ENCODE results near the gene GRAMD1B. TPM values are rescaled to one million over a fixed set of nuclear protein-coding genes. Genes with fewer than 3 reads are reported as not detected.
"Not testable (repeated sequence)": the region's sequence is repeated elsewhere in the genome, so short reads cannot be mapped to it uniquely, and the experiment has no call there.

Gene GRAMD1B
- total RNA-seq, 5 donors from 2014 or later (not counting 1 experiment from before 2014, with no cell fraction given), result 8.6 to 15.6 (median 10.5) TPM

DNA sequence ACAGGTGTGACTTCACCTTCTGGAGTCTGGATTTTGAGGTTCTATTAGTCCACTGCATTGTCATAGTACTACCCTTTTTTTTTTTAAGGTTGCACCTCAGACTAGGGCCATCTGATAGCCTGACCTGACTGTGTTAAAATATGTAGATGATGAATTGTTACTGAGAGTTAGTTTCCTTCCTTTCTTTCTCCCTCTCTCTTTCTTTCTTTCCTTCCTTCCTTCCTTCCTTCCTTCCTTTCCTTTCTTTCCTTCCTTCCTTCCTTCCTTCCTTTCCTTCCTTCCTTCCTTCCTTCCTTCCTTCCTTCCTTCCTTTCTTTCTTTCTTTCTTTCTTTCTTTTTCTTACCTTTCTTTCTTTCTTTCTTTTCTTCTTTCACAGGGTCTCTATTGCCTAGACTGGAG lies 83.2 kb downstream of the GRAMD1B start:
- peaks cover 0 to 14% of the 10 kb centered on the region in 2 experiments for H3K4me1 ChIP-seq (ENCODE audit: control insufficient read depth in 1 of 2, extremely low read depth in 1 of 2, insufficient read depth in 2 of 2, low read length in 2 of 2)
- H3K27ac Mint-ChIP-seq; H3K9me3 Mint-ChIP-seq; H3K27me3 ChIP-seq (replicated peaks in 1 of 2; ENCODE audit: control insufficient read depth in 2 of 2, extremely low read depth in 1 of 2, insufficient read depth in 2 of 2, low read length in 1 of 2); H3K27ac ChIP-seq (ENCODE audit: low read length); H3K4me3 Mint-ChIP-seq; H3K4me3 ChIP-seq (ENCODE audit: control insufficient read depth in 1 of 2, extremely low read depth in 1 of 2, low read length in 1 of 2); H3K36me3 Mint-ChIP-seq; H3K27me3 Mint-ChIP-seq; H3K36me3 ChIP-seq (ENCODE audit: control insufficient read depth in 2 of 2, extremely low read depth in 1 of 2, insufficient read depth in 1 of 2, low read length in 1 of 2); ATAC-seq (replicated peaks in 1 of 4); CTCF ChIA-PET; H3K9me3 ChIP-seq; POLR2A ChIA-PET; DNase-seq: not testable (repeated sequence)
- peaks cover 13 to 23% (median 20%) of the 10 kb centered on the region in 3 donors for H3K4me1 Mint-ChIP-seq

DNA sequence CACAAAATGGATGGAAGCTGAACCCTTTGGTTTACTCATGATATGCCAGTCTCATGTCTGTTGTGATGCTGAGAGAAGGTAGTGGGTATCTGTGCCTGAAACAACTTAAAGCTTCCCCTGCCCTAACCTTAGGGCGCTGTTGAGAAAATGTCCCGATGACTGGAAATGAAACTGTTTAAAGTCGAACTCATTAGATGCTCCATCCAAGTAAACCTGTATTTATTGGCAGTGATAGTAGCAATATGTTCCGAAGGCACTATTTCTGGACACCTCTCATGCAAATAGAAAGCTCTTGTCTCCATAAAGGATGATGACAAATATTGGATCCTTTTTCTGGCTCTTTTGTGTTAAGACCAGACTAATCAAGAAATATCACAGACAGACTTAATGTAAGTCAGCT lies 86.2 kb downstream of the GRAMD1B start:
- H3K27ac Mint-ChIP-seq, result no peak overlapping the region
- H3K4me3 ChIP-seq (ENCODE audit: control insufficient read depth in 1 of 2, extremely low read depth in 1 of 2, low read length in 1 of 2), result no peak overlapping the region
- H3K36me3 ChIP-seq (ENCODE audit: control insufficient read depth in 2 of 2, extremely low read depth in 1 of 2, insufficient read depth in 1 of 2, low read length in 1 of 2), result no peaks in the 10 kb centered on the region
- H3K4me3 Mint-ChIP-seq, result no peak overlapping the region
- peaks cover 0 to 7% (median 0%) of the 10 kb centered on the region in 3 donors for H3K9me3 Mint-ChIP-seq
- no peaks in the 10 kb centered on the region for H3K9me3 ChIP-seq
- no CpG with 5 or more reads among the region's 4 CpGs for WGBS (ENCODE audit: insufficient coverage)
- H3K36me3 Mint-ChIP-seq, result peaks cover 6% of the 10 kb centered on the region
- DNase-seq (no peak), ATAC-seq (replicated peaks in 1 of 4) (no peak)
- peaks cover 10 to 24% (median 16%) of the 10 kb centered on the region in 3 donors for H3K4me1 Mint-ChIP-seq
- ChIA-PET POLR2A (no interaction called here), CTCF (interaction anchor here in 1 of 2 donors (0.5 kb wide), 1 partner anchor 20 kb away, joined by 3 read pairs; no protein-coding TSS in a partner anchor)
- H3K27me3 ChIP-seq (replicated peaks in 1 of 2; ENCODE audit: control insufficient read depth in 2 of 2, extremely low read depth in 1 of 2, insufficient read depth in 2 of 2, low read length in 1 of 2), result no peaks in the 10 kb centered on the region
- no peak overlapping the region for H3K27ac ChIP-seq (ENCODE audit: low read length)
- no peaks in the 10 kb centered on the region for H3K27me3 Mint-ChIP-seq
- H3K4me1 ChIP-seq (ENCODE audit: control insufficient read depth in 1 of 2, extremely low read depth in 1 of 2, insufficient read depth in 2 of 2, low read length in 2 of 2), result peaks cover 0 to 14% of the 10 kb centered on the region in 2 experiments

DNA sequence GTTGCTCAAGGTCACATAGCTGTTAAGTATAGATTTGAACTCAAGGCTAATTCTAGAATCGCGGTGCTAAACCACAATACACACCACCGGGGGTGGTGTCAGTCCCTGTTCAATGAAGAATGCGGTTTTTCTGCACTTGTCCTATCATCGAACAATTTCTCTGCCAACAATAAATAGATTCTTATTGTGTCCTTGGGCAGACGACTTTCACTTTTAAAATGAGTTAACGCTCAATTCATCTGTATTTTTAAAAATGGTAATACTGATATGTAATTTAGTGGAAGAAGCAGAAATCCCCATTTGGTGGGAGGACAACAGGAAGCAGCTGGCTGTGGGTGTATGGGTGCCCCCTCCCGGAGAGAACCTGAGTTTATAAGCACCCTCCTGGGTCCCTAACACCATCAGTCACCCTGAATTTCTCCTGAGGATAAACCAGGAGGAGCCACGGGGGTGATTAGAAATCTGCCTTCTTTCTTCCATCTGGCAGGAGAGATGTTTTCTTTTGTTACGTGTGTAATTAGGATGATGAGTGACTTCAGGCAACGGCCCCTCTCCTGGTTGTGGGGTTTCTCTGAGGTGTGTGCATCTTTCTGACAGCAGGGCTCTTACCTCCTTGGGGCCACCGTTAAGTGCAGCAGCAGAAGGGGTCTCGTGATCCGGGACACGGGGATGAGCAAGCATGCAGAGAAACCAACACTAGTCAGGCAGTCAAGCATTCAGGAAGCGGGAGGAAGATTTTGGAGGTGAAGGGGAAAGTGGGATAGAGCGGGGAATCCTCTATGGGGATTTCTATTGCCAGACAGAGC lies 87.7 kb downstream of the GRAMD1B start:
- DNase-seq (peak in 1 of 35 experiments; percentile 18), ATAC-seq (replicated peaks in 1 of 4) (no peak)
- CTCF ChIA-PET, result interaction anchor here in 1 of 2 donors (0.5 to 0.9 kb wide), 3 partner anchors 63 to 183 kb away, joined by 3 to 4 read pairs (median 3); no protein-coding TSS in a partner anchor
- no peak overlapping the region for H3K27ac Mint-ChIP-seq
- no peak overlapping the region for H3K4me3 Mint-ChIP-seq
- Histone ChIP-seq H3K27me3 (replicated peaks in 1 of 2; ENCODE audit: control insufficient read depth in 2 of 2, extremely low read depth in 1 of 2, insufficient read depth in 2 of 2, low read length in 1 of 2) (no peaks in the 10 kb centered on the region), H3K4me3 (ENCODE audit: control insufficient read depth in 1 of 2, extremely low read depth in 1 of 2, low read length in 1 of 2) (no peak overlapping the region), H3K9me3 (no peaks in the 10 kb centered on the region), H3K4me1 (ENCODE audit: control insufficient read depth in 1 of 2, extremely low read depth in 1 of 2, insufficient read depth in 2 of 2, low read length in 2 of 2) (peaks cover 0 to 10% of the 10 kb centered on the region in 2 experiments), H3K36me3 (ENCODE audit: control insufficient read depth in 2 of 2, extremely low read depth in 1 of 2, insufficient read depth in 1 of 2, low read length in 1 of 2) (no peaks in the 10 kb centered on the region), H3K27ac (ENCODE audit: low read length) (no peak overlapping the region)
- POLR2A ChIA-PET, result no interaction called here
- H3K4me1 Mint-ChIP-seq, result peaks cover 6 to 24% (median 15%) of the 10 kb centered on the region in 3 donors
- 78% methylated on average over 8 of the region's 17 CpGs for WGBS (ENCODE audit: insufficient coverage)
- H3K9me3 Mint-ChIP-seq, result peaks cover 0 to 9% (median 0%) of the 10 kb centered on the region in 3 donors
- H3K36me3 Mint-ChIP-seq, result peaks cover 6% of the 10 kb centered on the region
- no peaks in the 10 kb centered on the region for H3K27me3 Mint-ChIP-seq

DNA sequence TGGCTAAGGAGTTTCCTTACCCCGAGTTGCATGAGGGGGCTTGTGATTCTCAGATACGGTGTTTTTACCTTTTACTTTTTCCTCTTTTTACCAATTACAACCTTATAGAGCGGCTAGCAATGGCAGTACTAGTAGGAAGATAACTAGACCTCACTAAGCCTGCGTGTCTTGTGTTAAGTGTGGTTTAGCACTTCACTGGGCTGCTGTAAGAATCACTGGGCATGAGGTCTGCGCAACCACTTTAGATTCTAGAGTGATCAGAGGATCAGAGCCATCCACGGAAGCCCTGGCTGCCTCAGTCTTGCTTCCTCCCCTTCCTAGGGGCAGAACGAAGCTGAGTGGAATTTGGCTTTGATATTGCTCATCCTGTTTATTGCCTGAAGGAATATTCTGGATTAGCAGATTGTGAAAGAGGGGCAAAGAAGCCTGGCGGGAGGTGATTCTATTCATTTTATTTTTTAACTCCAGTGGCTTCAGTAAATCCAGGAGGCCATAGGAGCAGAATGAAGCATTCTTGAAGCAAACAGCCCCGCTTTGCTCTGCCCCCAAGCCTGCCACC lies 88.5 kb downstream of the GRAMD1B start:
- ChIA-PET CTCF (no interaction called here), POLR2A (no interaction called here)
- Histone ChIP-seq H3K27ac (ENCODE audit: low read length) (no peak overlapping the region), H3K27me3 (replicated peaks in 1 of 2; ENCODE audit: control insufficient read depth in 2 of 2, extremely low read depth in 1 of 2, insufficient read depth in 2 of 2, low read length in 1 of 2) (no peaks in the 10 kb centered on the region), H3K4me1 (ENCODE audit: control insufficient read depth in 1 of 2, extremely low read depth in 1 of 2, insufficient read depth in 2 of 2, low read length in 2 of 2) (peaks cover 0 to 10% of the 10 kb centered on the region in 2 experiments), H3K9me3 (no peaks in the 10 kb centered on the region), H3K36me3 (ENCODE audit: control insufficient read depth in 2 of 2, extremely low read depth in 1 of 2, insufficient read depth in 1 of 2, low read length in 1 of 2) (no peaks in the 10 kb centered on the region), H3K4me3 (ENCODE audit: control insufficient read depth in 1 of 2, extremely low read depth in 1 of 2, low read length in 1 of 2) (no peak overlapping the region)
- ATAC-seq (replicated peaks in 1 of 4) (no peak), DNase-seq (no peak)
- H3K27ac Mint-ChIP-seq, result no peak overlapping the region
- H3K9me3 Mint-ChIP-seq, result peaks cover 0 to 9% (median 0%) of the 10 kb centered on the region in 3 donors
- peaks cover 6% of the 10 kb centered on the region for H3K36me3 Mint-ChIP-seq
- no peaks in the 10 kb centered on the region for H3K27me3 Mint-ChIP-seq
- WGBS (ENCODE audit: insufficient coverage), result no CpG with 5 or more reads among the region's 9 CpGs
- no peak overlapping the region for H3K4me3 Mint-ChIP-seq
- peaks cover 2 to 24% (median 15%) of the 10 kb centered on the region in 3 donors for H3K4me1 Mint-ChIP-seq

DNA sequence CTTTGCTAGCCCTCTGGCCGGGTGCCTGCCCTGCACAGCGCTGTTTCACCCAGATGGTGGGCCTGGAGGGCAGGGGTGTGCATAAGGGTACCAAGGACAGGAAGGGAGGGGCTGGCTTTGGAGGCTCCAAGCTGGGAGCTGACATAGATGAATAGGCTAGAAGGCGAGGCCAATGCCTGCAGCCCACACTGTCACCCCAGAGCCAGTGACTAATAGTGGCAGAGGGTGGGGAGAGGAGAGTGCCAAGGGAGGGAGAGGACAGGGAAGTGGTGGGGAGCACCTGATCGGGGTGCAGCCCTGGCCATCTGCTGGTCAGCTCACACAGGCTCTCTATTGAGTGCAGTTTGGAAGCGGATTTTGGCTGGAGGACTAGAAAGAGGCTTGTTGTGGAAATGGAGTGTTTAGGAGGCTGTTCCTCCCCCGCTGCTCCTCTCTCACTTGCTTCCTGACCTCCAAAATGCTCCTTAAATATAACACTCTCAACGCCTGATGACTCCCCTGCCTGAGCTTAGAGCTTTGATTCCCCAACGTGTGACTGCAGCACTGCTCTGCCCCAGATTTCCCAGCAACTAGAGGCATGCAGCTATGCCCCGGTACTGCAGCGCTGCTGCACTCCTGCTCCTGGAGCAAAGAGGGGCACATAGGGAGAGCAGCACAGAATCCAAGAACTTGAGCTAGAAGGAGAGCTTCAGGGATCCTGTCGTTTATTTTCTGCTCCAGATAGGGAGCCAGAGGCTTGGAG lies 89.2 kb downstream of the GRAMD1B start:
- Histone ChIP-seq H3K4me3 (ENCODE audit: control insufficient read depth in 1 of 2, extremely low read depth in 1 of 2, low read length in 1 of 2) (no peak overlapping the region), H3K27me3 (replicated peaks in 1 of 2; ENCODE audit: control insufficient read depth in 2 of 2, extremely low read depth in 1 of 2, insufficient read depth in 2 of 2, low read length in 1 of 2) (no peaks in the 10 kb centered on the region), H3K27ac (ENCODE audit: low read length) (no peak overlapping the region), H3K9me3 (no peaks in the 10 kb centered on the region), H3K36me3 (ENCODE audit: control insufficient read depth in 2 of 2, extremely low read depth in 1 of 2, insufficient read depth in 1 of 2, low read length in 1 of 2) (no peaks in the 10 kb centered on the region), H3K4me1 (ENCODE audit: control insufficient read depth in 1 of 2, extremely low read depth in 1 of 2, insufficient read depth in 2 of 2, low read length in 2 of 2) (peaks cover 0 to 10% of the 10 kb centered on the region in 2 experiments)
- Mint-ChIP-seq H3K4me1 (peaks cover 0 to 24% (median 15%) of the 10 kb centered on the region in 3 donors), H3K4me3 (no peak overlapping the region), H3K27me3 (no peaks in the 10 kb centered on the region), H3K9me3 (peaks cover 0 to 9% (median 0%) of the 10 kb centered on the region in 3 donors), H3K36me3 (peaks cover 6% of the 10 kb centered on the region), H3K27ac (no peak overlapping the region)
- WGBS (ENCODE audit: insufficient coverage), result 91% methylated on average over 7 of the region's 11 CpGs
- ChIA-PET POLR2A (no interaction called here), CTCF (no interaction called here)
- no peak for ATAC-seq (replicated peaks in 1 of 4)
- no peak for DNase-seq

DNA sequence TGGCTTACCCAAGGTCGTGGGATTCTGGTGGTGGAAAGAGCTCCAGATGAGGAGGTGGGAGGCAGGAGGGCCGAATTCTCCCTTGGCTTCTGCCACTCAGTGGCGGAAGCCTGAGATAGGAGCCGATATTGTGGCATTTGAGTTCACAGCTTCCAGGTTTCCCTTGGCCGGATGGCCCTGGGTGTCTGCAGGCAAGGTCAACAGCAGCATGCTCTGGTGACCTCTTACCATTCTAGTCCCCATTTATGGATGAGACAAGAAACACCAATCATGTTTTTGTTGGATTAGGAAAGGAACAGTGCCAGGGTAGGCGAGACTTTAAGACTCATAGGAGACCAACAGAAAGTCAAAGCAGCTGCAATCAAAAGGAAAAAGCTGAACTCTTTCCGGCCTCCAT lies 89.7 kb downstream of the GRAMD1B start:
- POLR2A ChIA-PET, result no interaction called here
- peaks cover 0 to 10% of the 10 kb centered on the region in 2 experiments for H3K4me1 ChIP-seq (ENCODE audit: control insufficient read depth in 1 of 2, extremely low read depth in 1 of 2, insufficient read depth in 2 of 2, low read length in 2 of 2)
- Mint-ChIP-seq H3K9me3 (peaks cover 0 to 9% (median 0%) of the 10 kb centered on the region in 3 donors), H3K4me3 (no peak overlapping the region), H3K27ac (no peak overlapping the region), H3K27me3 (no peaks in the 10 kb centered on the region), H3K4me1 (peaks cover 0 to 24% (median 15%) of the 10 kb centered on the region in 3 donors), H3K36me3 (peaks cover 5% of the 10 kb centered on the region)
- no peak overlapping the region for H3K4me3 ChIP-seq (ENCODE audit: control insufficient read depth in 1 of 2, extremely low read depth in 1 of 2, low read length in 1 of 2)
- H3K27ac ChIP-seq (ENCODE audit: low read length), result no peak overlapping the region
- 91% methylated on average over 3 of the region's 7 CpGs for WGBS (ENCODE audit: insufficient coverage)
- H3K9me3 ChIP-seq, result no peaks in the 10 kb centered on the region
- H3K27me3 ChIP-seq (replicated peaks in 1 of 2; ENCODE audit: control insufficient read depth in 2 of 2, extremely low read depth in 1 of 2, insufficient read depth in 2 of 2, low read length in 1 of 2), result no peaks in the 10 kb centered on the region
- DNase-seq, result no peak
- H3K36me3 ChIP-seq (ENCODE audit: control insufficient read depth in 2 of 2, extremely low read depth in 1 of 2, insufficient read depth in 1 of 2, low read length in 1 of 2), result no peaks in the 10 kb centered on the region
- CTCF ChIA-PET, result no interaction called here
- ATAC-seq (replicated peaks in 1 of 4), result no peak

Measured in T-cell (primary cell).